Activated T-helper 1 cell treated with anti-CD3 and anti-CD28 coated beads, Interleukin-12 subunit alpha, Interleukin-12 subunit beta, Interleukin-2, Interleukin-4 antibody, amounts not matched to agents 30 ng/mL and 10 ng/mL and 1 ng/mL, durations not matched to agents 14 hours and 24 hours and 36 hours (primary cell): ENCODE results near the gene ZNF491. TPM values are rescaled to one million over a fixed set of nuclear protein-coding genes. Genes with fewer than 3 reads are reported as not detected.
"Not testable (repeated sequence)": the region's sequence is repeated elsewhere in the genome, so short reads cannot be mapped to it uniquely, and the experiment has no call there.

ENCODE experiments used
- DNase-seq: peaks from one replicate; pipeline ENCODE4 v3.0.0; 2021; ENCODE audit warnings: low spot score
- H3K27ac Mint-ChIP-seq: one replicate; pipeline ENCODE4 v1.8.0; 2021; ENCODE audit warnings: mild to moderate bottlenecking, mixed read lengths
- H3K27me3 Mint-ChIP-seq: one replicate; pipeline ENCODE4 v1.8.0; 2022; ENCODE audit warnings: mild to moderate bottlenecking, moderate library complexity, mixed read lengths; ENCODE audit not compliant: insufficient read depth
- H3K36me3 Mint-ChIP-seq: one replicate; pipeline ENCODE4 v1.8.0; 2021; ENCODE audit warnings: low read depth, mixed read lengths
- H3K4me1 Mint-ChIP-seq: one replicate; pipeline ENCODE4 v1.8.0; 2021; ENCODE audit warnings: low read depth, mixed read lengths
- H3K4me3 Mint-ChIP-seq: one replicate; pipeline ENCODE4 v1.8.0; 2021; ENCODE audit warnings: mild to moderate bottlenecking, moderate library complexity, mixed read lengths
- H3K9me3 Mint-ChIP-seq: one replicate; pipeline ENCODE4 v1.8.0; 2021; ENCODE audit warnings: mixed read lengths
- intact Hi-C: fragments of 100-400 bp; cut with micrococcal nuclease; formaldehyde crosslinking; loops from one replicate; pipeline ENCODE4 v1.15.1; 2024
- total RNA-seq: library from RNA; stranded (reverse); gene quantifications from 2 replicates; pipeline ENCODE4 v1.2.3, GENCODE V29; 2022

The ZNF491 gene
- total RNA-seq, 1 donor from 2014 or later = 0.54 TPM

GRCh38 chr19:11814700-11815035, 16.3 kb downstream of the ZNF491 start:
- Mint-ChIP-seq H3K27ac (no peak overlapping the region), H3K36me3 (peaks cover 18% of the 10 kb centered on the region)

GRCh38 chr19:11821474-11822109, 23.3 kb downstream of the ZNF491 start:
- DNase-seq = no peak
- Mint-ChIP-seq H3K27me3 (no peaks in the 10 kb centered on the region), H3K36me3 (peaks cover 37% of the 10 kb centered on the region), H3K27ac (no peak overlapping the region), H3K4me3 (no peak overlapping the region), H3K9me3 (peaks cover 65% of the 10 kb centered on the region), H3K4me1 (no peaks in the 10 kb centered on the region)
- intact Hi-C loops = no loop called here

More at GRCh38 chr19:11814700-11815035, 16.3 kb downstream of the ZNF491 start:
- Mint-ChIP-seq H3K4me3 (peak overlapping the region; percentile 88), H3K27me3 (peaks cover 1% of the 10 kb centered on the region), H3K9me3 (peaks cover 42% of the 10 kb centered on the region), H3K4me1 (peaks cover 13% of the 10 kb centered on the region)
- intact Hi-C loops = loop anchor here (1.0 to 2.0 kb wide), 7 partner anchors 16 to 326 kb away; partner anchors contain the start of genes ZNF20, ZNF439, ZNF491 and ZNF700
- no peak for DNase-seq

DNA sequence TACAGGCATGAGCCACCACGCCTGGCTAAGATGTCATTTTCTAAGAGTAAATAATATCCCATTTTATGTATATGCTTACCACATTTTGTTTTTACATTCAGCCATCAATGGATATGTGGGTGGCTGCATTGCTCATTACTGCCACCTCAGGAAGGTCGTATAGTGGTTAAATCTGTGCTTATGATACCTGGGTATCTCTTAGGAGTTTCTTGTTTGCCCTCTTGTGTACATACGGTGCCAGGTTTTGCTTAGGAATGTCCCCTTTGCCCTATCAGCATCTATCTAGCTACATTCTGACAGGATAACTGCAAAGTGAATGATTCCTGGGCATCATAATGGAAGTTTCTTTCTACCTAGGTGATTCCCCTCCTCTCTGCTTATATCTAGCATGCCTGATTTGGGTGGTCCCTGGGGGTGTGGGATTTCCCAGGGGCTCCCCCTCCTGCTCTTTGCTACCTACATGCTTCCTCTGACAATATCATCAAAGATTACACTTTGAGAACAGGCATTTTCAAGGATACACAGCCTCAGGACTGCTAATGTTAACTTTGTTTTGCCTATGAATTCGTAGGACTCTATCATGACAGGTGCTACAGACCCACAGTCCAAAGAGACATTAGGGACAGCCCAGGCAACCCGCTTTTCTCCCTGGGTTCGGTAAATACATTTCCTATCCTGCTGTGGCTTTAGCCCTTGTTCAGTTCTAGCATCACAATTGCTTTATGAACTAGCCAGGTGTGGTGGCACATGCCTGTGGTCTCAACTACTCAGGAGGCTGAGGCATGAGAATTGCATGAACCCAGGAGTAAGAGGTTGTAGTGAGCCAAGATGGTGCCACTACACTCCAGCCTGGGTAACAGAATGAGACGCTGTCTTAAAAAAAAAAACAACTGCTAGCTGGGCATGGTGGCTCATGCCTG, 30.9 kb downstream of the ZNF491 start:
- Mint-ChIP-seq H3K36me3 (peaks cover 67% of the 10 kb centered on the region), H3K9me3 (peaks cover 76% of the 10 kb centered on the region)
- H3K27me3 Mint-ChIP-seq, H3K4me3 Mint-ChIP-seq, DNase-seq, H3K27ac Mint-ChIP-seq, H3K4me1 Mint-ChIP-seq, intact Hi-C loops: not testable (repeated sequence)

- no peak for DNase-seq
- intact Hi-C loops = no loop called here
- no peak overlapping the region for H3K4me3 Mint-ChIP-seq
- H3K27ac Mint-ChIP-seq = no peak overlapping the region
- H3K27me3 Mint-ChIP-seq = no peaks in the 10 kb centered on the region
- H3K4me1 Mint-ChIP-seq = no peaks in the 10 kb centered on the region
- peaks cover 69% of the 10 kb centered on the region for H3K9me3 Mint-ChIP-seq
- H3K36me3 Mint-ChIP-seq = peaks cover 59% of the 10 kb centered on the region
These were observed 34.1 kb downstream of the ZNF491 start for GRCh38 chr19:11832253-11832912.

- Mint-ChIP-seq H3K36me3 (peaks cover 48% of the 10 kb centered on the region), H3K4me3 (no peak overlapping the region), H3K9me3 (peaks cover 65% of the 10 kb centered on the region), H3K27me3 (no peaks in the 10 kb centered on the region), H3K27ac (no peak overlapping the region), H3K4me1 (no peaks in the 10 kb centered on the region)
- DNase-seq = no peak
- intact Hi-C loops = no loop called here
These were observed 35.2 kb downstream of the ZNF491 start for GRCh38 chr19:11833541-11833940.

GRCh38 chr19:11835626-11836066, 37.3 kb downstream of the ZNF491 start:
- H3K36me3 Mint-ChIP-seq = peaks cover 32% of the 10 kb centered on the region
- H3K4me3 Mint-ChIP-seq, H3K27ac Mint-ChIP-seq, H3K27me3 Mint-ChIP-seq, intact Hi-C loops, DNase-seq, H3K4me1 Mint-ChIP-seq: not testable (repeated sequence)
- H3K9me3 Mint-ChIP-seq = peaks cover 67% of the 10 kb centered on the region

GRCh38 chr19:11843722-11844121, 45.4 kb downstream of the ZNF491 start:
- peaks cover 6% of the 10 kb centered on the region for H3K4me1 Mint-ChIP-seq
- peaks cover 53% of the 10 kb centered on the region for H3K9me3 Mint-ChIP-seq
- H3K27me3 Mint-ChIP-seq = no peaks in the 10 kb centered on the region
- no peak for DNase-seq
- intact Hi-C loops = no loop called here
- no peak overlapping the region for H3K27ac Mint-ChIP-seq
- H3K4me3 Mint-ChIP-seq = no peak overlapping the region
- peaks cover 7% of the 10 kb centered on the region for H3K36me3 Mint-ChIP-seq

- not testable (repeated sequence) for H3K27me3 Mint-ChIP-seq, DNase-seq, H3K27ac Mint-ChIP-seq
- intact Hi-C loops = loop anchor here (1.0 kb wide), 1 partner anchor 33 kb away; the partner anchor contains the start of gene ZNF440
- peak overlapping the region; percentile 75 for H3K4me3 Mint-ChIP-seq
- H3K9me3 Mint-ChIP-seq = peaks cover 46% of the 10 kb centered on the region
- peaks cover 15% of the 10 kb centered on the region for H3K36me3 Mint-ChIP-seq
- peaks cover 15% of the 10 kb centered on the region for H3K4me1 Mint-ChIP-seq
These were observed 49.3 kb downstream of the ZNF491 start for GRCh38 chr19:11847615-11848014.

- Mint-ChIP-seq H3K27ac (peak overlapping the region; percentile 73), H3K4me3 (peak overlapping the region; percentile 75), H3K36me3 (peaks cover 18% of the 10 kb centered on the region), H3K4me1 (peaks cover 15% of the 10 kb centered on the region), H3K9me3 (peaks cover 45% of the 10 kb centered on the region), H3K27me3 (no peaks in the 10 kb centered on the region)
- DNase-seq = no peak
- intact Hi-C loops = loop anchor here (1.0 kb wide), 1 partner anchor 34 kb away; the partner anchor contains the start of gene ZNF440
These were observed 49.9 kb downstream of the ZNF491 start for GRCh38 chr19:11848200-11848593.

- peaks cover 45% of the 10 kb centered on the region for H3K9me3 Mint-ChIP-seq
- intact Hi-C loops = loop anchor here (1.0 kb wide), 1 partner anchor 35 kb away; the partner anchor contains the start of gene ZNF440
- H3K27ac Mint-ChIP-seq = peak within 1 kb of the TSS; percentile 73
- H3K4me3 Mint-ChIP-seq = peak within 1 kb of the TSS; percentile 75
- peaks cover 15% of the 10 kb centered on the region for H3K4me1 Mint-ChIP-seq
- peak; percentile 76 for DNase-seq
- no peaks in the 10 kb centered on the region for H3K27me3 Mint-ChIP-seq
- H3K36me3 Mint-ChIP-seq = peaks cover 18% of the 10 kb centered on the region
These were observed 50.5 kb downstream of the ZNF491 start, which contains the start of gene ZNF439 for GRCh38 chr19:11848594-11849469. ZNF439 (plus strand) TSS chr19:11848726; CDS start chr19:11848868, 142 bp downstream.

DNA sequence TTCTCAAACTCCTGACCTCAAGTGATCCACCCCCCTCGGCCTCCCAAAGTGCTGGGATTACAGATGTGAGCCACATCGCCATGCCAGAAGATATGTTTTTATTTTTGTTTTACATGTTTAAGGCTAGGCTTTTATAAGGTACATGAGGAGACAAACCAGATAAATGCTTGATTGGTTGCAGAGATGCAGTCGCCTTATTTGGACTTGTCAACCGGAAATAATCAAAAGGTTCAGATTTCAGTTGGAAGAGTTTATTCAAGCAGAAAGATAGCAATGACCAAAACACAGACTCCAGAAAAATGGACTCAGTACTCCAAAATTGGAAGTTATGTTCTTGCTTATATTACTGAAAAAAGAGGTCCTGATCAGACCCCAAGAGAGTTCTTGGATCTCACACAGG, 52.0 kb downstream of the ZNF491 start:
- peaks cover 48% of the 10 kb centered on the region for H3K9me3 Mint-ChIP-seq
- not testable (repeated sequence) for H3K4me3 Mint-ChIP-seq, DNase-seq

DNA sequence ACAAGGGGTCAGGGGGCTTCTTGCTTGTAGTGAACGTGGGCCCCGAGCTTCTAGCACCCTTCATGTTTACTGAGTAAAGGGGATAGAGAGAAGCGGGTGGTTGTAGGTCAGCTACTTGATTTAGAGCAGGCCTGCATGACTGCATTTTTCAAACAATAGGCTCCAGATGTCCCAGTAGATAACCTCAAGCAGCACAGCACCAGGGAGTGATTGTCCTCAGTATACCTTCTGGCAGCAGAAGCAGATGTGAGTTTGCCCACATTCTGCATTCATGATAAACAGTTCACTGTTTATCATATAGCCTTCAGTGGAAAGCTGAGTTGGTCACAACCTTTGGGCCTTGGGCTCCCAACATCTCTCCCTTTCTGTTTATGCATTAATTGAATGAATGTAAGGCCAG, 55.0 kb downstream of the ZNF491 start:
- intact Hi-C loops = no loop called here
- H3K36me3 Mint-ChIP-seq = peaks cover 25% of the 10 kb centered on the region
- peaks cover 12% of the 10 kb centered on the region for H3K4me1 Mint-ChIP-seq
- no peaks in the 10 kb centered on the region for H3K27me3 Mint-ChIP-seq
- H3K27ac Mint-ChIP-seq = no peak overlapping the region
- no peak overlapping the region for H3K4me3 Mint-ChIP-seq
- H3K9me3 Mint-ChIP-seq = peaks cover 64% of the 10 kb centered on the region
- no peak for DNase-seq

More for the DNA sequence above, 52.0 kb downstream of the ZNF491 start:
- H3K4me1 Mint-ChIP-seq = peaks cover 15% of the 10 kb centered on the region
- intact Hi-C loops, H3K27ac Mint-ChIP-seq, H3K27me3 Mint-ChIP-seq: not testable (repeated sequence)
- H3K36me3 Mint-ChIP-seq = peaks cover 23% of the 10 kb centered on the region
